ENCODE measurements around the gene SMYD3.

SMYD3 gene

DNA sequence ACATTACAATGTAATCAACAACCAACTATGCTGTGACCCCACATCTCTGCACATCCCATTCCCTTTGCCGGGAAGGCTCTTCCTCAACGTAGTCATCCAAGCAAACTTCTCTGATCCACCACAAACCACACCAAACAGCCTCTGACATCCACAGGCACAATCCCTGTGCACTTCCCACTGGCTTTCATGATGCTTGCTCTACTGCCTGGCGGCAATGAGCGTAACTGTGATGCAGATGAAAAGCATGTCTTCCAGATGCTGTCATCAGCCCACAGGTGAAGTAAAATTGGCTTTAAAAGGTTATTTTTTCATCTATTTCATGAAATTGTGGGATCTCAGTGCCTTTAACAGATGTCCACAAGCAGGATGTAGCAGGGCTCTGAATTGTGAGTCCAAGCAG, 635.2 kb downstream of the SMYD3 start:
- peak; percentile 100 for DNase-seq (ENCODE audit: low read depth)

DNA sequence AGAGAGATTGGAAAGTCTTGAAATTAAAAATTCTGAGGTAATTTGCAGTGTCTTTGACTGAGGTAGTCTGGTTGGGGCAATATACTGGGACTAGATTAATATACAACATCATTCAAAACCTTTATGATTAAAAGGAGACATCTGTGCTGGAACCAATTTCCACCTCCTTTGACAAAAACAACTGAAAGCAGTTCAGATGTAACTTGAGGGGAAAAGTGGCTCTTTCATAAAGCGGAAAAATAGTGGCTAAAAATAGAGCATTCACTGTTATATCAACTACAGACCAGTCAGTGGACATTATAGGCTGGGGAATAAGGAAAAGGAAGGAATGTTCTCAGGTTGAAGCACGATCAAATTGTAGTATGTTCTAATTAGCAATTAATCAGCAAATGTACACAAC, 635.9 kb downstream of the SMYD3 start:
- DNase-seq (ENCODE audit: low read depth) = no peak

- peak; percentile 36 for DNase-seq (ENCODE audit: low read depth)
Measured at GRCh38 chr1:245870698-245871097, 636.4 kb downstream of the SMYD3 start.

GRCh38 chr1:245869847-245870246, 637.2 kb downstream of the SMYD3 start:
- no peak for DNase-seq (ENCODE audit: low read depth)

GRCh38 chr1:245867738-245868137, 639.3 kb downstream of the SMYD3 start:
- DNase-seq (ENCODE audit: low read depth) = no peak

DNA sequence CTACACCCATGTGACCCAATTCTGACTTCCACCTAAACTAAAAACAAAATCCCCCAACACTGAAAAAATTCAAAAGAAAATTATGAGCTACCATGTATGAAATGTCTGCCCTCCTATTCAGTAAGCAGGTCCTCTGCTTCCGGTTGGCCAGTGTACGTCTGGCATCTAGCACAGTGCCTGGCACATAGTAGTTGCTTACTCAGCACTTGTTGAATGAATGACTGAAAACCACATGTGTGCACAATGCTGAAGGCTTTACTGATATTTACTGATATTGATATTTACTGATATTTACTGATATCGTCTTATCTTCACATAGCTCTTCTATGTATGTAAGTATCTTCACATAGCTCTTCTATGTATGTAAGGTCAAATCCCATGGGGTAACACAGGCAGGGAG, 642.2 kb downstream of the SMYD3 start:
- no peak for DNase-seq (ENCODE audit: low read depth)

DNA sequence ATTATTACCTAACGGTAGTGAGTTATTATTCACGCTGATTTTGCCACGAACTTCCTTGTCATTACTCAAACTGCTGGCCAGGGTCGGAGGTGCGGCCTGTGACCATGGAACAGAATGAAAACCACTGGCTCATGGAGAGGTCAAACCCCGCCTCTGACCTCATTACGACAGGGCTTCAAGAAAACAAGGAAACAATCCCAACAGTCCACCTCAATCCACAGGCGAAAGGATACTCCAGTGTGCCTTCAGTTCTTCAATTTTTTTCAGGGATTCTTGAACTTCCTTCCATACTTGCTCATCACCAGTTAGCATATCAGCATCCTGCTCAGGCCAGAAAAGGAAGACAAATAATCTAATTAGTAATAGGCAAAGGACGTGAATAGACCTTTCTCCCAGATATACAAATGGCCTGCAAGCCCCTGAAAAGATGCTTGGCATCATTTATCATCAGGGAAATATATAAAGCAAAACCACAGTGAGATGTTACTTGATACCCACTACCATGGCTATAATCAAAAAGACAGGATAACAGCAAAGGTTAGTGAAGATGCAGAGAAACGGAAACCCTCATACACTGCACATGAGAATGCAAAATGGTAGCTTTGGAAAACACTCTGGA, 643.4 kb downstream of the SMYD3 start:
- DNase-seq (ENCODE audit: low read depth) = peak; percentile 43

DNA sequence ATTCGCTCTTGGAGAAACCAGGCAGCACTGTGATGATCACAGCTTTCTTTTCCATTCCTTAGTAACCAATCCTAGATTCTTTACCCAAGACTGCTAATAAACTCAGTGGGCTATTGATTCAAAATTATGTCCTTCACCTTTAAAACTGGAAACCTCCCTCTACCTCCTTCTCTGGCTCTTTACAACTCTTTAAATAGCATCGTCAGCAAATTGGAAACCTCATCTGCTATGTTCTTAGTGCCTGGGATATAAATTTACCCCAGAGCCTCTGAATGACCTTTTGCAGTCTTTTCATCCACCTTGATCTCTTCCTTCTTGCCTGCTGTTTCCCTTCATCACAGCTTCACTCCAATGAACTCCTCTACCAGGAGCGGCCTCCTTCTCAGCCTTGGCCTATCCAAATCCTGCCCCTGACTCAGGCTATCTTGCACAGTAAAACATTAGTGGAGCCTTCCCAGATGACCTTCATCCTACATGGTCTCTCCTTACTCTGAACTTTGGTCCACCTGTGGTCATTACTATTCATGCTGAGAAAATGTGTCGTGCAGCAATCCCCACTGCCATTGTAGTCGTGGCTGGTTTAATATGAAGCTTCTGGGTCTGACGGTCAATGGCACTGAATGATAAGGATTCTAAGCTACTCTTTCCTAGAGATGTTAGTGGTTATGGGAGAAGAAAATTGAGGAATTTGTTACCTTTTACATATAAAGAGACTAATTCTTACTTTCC, 644.1 kb downstream of the SMYD3 start:
- DNase-seq (ENCODE audit: low read depth) = no peak

DNA sequence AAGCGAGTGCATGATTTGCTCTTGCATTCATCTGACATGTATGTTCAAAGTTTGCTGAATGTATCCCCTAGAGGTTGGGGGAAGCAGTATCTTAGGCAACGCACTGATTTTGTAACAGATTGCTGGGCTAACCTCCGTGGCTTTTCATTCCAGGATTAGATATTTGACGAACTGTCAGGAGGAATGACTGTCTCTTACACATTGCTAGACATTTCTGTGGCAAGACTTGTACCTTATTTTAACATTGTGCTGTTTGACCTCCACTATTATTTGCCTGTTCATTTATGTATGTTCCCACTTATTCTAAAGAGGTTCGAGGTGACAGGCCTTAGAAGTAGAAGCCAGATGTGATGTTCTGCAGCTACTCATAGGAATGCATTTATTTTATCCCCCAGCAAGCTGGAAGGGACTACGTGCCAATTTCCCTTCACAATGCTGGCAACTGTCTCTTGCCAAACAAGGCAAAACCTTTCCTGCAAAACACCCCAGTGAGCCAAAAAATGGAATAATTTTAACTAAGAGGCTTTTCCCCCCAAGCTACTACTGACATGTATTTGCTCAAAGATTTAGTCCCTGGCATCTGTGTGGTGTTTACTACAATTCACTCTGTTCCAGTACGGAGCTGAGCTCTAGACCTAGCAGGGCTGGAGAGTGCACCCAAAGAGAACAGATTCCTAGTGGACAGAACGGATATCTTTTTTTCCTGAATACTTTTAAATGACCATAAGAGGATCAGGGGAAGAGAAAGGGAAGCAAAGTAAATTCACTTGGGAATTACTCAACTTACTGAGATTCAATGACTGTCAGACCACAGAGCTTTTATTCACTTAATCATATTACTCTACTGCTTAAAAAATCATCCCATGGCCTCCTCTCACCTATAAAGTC, 646.2 kb downstream of the SMYD3 start:
- DNase-seq (ENCODE audit: low read depth) = peak; percentile 79

DNA sequence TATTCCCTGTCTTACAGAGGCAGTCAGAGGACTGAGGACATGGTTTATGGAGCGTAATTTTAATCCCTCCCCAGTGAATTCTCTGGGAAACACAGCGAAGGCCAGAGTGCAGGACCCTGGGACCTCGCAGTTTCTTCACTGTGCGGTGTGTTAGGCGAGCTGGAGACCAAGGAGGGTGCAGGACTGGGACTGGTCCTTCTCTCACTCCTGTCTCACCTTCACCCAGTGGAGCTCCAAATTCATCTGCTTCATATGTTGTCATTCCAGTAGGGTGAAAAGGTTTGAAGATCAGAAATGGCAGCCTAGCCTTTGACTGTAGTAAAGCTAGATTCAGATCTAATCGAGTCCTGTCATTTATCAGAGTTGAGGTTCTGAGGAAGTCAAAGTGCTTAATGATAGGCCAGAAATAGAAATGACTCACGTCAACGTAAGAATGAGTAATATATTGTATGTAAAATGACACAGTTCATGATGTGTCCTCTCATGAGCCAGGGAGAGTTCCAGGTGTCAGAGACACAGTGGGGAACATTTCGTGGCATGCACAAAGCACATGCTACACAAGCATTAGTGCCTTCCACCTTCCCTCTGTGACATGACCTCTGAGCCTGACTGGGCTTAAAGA, 647.5 kb downstream of the SMYD3 start:
- peak; percentile 73 for DNase-seq (ENCODE audit: low read depth)

DNA sequence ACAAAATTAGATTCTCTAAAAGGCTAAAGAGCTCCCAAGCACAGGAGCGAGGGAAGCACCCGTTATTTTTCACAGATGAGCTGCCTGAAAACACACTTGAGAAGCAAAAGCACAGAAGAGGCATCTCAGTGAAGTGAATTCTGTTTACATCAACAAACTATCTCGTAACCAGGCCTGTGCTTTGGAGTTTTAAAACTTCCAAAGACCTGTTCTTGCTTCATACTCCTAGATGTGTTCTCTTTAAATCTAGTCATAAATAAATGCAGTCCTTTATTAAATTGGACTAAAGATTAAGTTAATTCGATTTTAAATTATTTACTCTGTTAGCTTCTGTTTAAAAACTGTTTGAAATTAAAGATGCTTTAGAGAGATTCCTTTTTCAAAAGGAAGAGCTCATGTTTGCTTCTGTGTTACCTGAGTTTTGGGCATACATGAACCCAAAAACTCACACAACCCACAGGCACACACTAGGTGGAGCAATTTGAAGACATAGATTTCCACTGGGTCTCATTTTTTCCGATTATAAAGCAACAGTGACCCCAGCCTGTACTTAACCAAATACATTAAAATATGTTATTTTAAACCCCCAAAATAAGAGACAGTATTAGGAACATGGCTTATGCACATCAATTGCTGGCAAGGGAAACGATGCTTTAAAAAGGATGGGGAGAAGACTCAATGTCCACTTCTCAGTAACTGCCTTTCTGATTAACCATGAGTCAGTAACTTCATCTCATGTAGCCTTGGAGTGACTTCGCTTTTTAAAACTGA, 648.2 kb downstream of the SMYD3 start:
- DNase-seq (ENCODE audit: low read depth) = peak; percentile 48

GRCh38 chr1:245858022-245858721, 648.9 kb downstream of the SMYD3 start:
- no peak for DNase-seq (ENCODE audit: low read depth)

DNA sequence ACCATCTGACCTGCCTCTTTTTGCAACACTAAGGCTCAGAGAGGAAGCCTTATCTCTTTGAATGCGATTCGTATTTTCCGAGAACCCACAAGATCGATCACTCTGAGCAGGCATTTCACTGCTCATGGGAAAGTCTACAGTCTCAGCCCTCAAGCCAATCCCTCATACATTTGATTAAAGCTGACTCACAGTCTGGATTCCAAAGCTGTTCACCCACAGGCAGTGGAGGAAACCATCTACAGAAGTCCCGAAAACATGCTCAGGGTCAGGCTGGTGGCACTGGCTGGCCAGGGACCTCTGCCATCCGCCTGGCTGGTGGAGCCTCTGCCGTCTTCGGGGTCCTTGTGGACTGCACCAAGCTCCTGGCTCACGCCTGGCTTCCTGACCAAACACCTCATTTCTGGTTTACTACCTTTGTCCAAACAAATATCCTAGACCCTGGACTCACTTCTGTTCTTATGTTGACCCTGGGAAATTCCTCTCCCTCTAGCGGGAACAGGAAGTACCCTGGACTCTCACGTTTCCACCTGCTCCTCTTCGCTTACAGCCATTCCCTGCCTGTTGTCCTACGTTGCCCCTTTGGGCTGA, 650.0 kb downstream of the SMYD3 start:
- peak; percentile 88 for DNase-seq (ENCODE audit: low read depth)

DNA sequence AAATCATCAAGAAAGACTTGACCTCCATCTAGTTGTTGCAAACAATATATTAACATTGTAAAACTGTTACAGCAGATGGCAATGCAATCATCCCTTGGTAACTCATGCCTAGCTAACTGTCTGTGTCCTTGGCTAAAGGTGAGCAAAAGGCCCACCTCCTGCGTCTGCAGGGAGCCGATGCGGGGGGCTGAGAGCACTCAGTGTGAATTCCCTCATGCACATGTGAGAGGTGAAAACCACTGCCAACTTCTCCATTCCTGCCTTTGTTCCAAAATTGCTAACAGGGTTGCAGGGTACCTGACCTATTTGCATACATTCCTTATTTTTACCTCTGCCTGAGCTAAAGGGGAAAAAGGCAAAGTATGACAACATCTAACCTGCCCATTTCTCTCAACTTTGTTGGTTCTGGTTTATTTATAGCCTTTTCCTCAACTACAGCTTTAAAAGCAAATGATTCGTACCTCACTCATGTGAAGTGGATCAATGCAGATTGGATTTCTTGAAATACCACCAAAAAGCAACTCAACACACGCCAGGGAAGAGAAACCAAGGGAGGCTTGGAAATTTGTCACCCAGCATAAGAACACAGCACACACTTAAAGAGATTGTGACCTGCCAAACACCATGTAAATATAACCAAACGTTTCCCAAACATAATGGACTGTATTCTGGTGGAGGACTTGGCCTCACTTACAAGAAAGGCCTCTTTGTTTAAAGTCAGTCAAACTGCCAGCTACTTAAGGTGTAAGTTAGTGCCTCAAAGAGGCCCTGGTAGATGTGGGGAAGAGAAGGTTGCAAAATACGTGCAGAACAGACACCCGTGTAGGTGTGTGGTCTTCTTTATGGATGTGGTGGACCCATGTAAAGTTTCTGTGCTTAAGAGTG, 651.0 kb downstream of the SMYD3 start:
- peak; percentile 22 for DNase-seq (ENCODE audit: low read depth)

DNA sequence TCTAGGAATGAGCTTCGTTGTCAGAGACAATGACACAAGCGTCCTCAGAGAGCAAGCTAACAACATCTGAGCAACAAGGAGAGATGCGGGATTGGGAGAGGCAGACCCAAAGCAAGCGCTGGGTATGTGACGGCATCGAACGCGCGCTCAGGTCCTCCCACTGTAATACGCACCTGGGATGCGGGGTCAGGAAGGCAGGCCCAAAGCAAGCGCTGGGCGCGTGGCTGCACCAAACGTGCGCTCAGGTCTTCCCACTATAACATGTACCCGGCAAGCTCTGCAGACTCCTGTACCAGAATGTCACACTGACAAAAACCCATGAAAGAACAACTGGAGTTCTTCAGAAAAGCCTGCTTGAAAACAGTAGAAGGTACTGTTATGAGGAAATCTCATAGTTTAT, 653.8 kb downstream of the SMYD3 start:
- DNase-seq (ENCODE audit: low read depth) = no peak

DNA sequence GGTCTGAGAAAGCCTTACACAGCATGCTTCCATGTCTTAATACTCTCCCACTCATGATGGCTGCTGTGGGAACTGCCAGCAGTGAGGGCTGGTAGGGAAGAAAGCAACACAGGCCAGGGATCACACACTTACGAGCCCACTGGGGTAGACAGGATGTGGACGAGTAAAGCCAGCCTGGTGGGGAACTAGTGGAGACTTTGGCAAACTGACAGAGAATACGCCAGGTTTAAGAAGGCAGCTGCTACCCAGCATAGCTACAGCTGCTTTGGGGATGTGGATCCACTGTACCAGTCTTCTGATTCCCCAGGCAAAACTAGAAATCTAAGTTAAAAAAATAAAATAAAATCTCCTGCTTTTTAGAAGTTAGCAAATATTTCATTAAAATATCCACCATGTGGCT, 664.0 kb downstream of the SMYD3 start:
- DNase-seq (ENCODE audit: low read depth) = no peak

DNA sequence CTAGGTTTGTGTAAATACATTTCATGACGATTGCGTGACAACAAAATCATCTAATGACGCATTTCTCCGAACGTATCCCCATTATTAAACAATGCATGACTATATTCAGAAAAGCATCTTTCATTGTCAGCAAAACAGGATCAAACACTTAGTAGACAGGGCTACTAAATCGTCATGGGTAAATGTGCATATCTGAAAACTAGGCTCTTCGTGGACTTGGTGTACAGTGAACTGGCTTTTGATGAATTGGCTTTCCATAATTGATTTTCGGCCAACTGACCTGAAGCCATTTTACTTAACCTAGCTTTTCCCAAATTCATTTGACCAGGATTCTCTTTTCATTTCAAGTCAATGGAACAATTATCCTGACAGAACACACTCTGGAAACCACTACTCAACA, 665.0 kb downstream of the SMYD3 start:
- DNase-seq (ENCODE audit: low read depth) = no peak

- no peak for DNase-seq (ENCODE audit: low read depth)
Measured at GRCh38 chr1:245840971-245841370, 666.1 kb downstream of the SMYD3 start.

DNA sequence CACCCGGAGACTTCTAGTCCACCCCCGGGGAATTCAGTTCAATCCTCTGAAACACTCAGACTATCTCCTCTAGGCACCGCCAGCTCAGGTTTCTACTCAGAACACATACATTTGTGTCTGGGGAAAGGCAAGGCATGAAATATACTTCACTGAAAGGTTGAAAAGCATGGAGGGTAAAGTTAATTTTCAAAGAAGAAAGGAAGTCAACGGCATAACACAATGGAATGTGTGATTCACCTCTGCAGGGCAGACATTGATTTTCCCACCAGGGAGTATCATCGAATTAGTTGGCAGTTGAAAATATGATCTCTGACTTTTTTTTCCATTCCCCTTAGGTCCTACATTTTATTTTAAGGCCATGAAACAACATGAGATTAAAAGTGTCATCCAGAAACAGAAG, 669.4 kb downstream of the SMYD3 start:
- DNase-seq (ENCODE audit: low read depth) = peak; percentile 62

- peak; percentile 26 for DNase-seq (ENCODE audit: low read depth)
Measured at GRCh38 chr1:245835386-245835785, 671.7 kb downstream of the SMYD3 start.

All from EH (cell line).